Keratinocyte (primary cell): ENCODE measurements around the gene ZC3H12C. TPM values are rescaled to one million over a fixed set of nuclear protein-coding genes. Genes with fewer than 3 reads are reported as not detected.

Experiments
- DNase-seq: peaks from one replicate; pipeline ENCODE4 v3.0.0-alpha.2; 2011; ENCODE audit warnings: low read depth, missing footprints, low spot score
- FAIRE-seq: peaks from 2 replicates; lab custom pipeline; 2011; peaks lifted over from hg19 to GRCh38; lab: Jason Lieb, UNC
- H2AFZ ChIP-seq: 2 replicates; pipeline ENCODE4 v1.6.0; 2012; ENCODE audit warnings: low read length, control low read depth, inconsistent platforms; ENCODE audit not compliant: control insufficient read depth
- H3K27ac ChIP-seq: 2 replicates; pipeline ENCODE4 v1.5.1; 2011; ENCODE audit warnings: low read length; ENCODE audit not compliant: control insufficient read depth, insufficient read depth
- H3K27me3 ChIP-seq: 3 replicates; pipeline ENCODE4 v1.6.0; 2011; ENCODE audit warnings: low read length; ENCODE audit not compliant: control insufficient read depth, insufficient read depth; ENCODE audit errors: extremely low read depth
- H3K36me3 ChIP-seq, 2 experiments: 2 replicates in 1 of 2; 3 replicates in 1 of 2; pipeline ENCODE4 v1.5.1; 2011; ENCODE audit warnings: low read length in 2 of 2, mild to moderate bottlenecking in 1 of 2; ENCODE audit not compliant: control insufficient read depth in 2 of 2, insufficient read depth in 2 of 2; ENCODE audit errors: extremely low read depth in 1 of 2
- H3K4me1 ChIP-seq: 3 replicates; pipeline ENCODE4 v1.5.1; 2011; ENCODE audit warnings: low read length; ENCODE audit not compliant: control insufficient read depth, insufficient read depth; ENCODE audit errors: extremely low read depth
- H3K4me2 ChIP-seq: 3 replicates; pipeline ENCODE4 v1.6.0; 2011; ENCODE audit warnings: low read depth, low read length; ENCODE audit not compliant: control insufficient read depth, insufficient read depth; ENCODE audit errors: extremely low read depth
- H3K4me3 ChIP-seq, 3 experiments: fragments of 200-600 bp in 1 of 3; sonication (generic) in 1 of 3; 2 replicates in 2 of 3; 3 replicates in 1 of 3; pipeline ENCODE4 v1.5.1; 2011 to 2016; ENCODE audit warnings: low read length in 3 of 3, mild to moderate bottlenecking in 3 of 3, control low read depth in 2 of 3, inconsistent platforms in 1 of 3, low read depth in 1 of 3, mixed read lengths in 1 of 3, mixed run types in 1 of 3, moderate library complexity in 1 of 3; ENCODE audit not compliant: control insufficient read depth in 2 of 3, insufficient read depth in 2 of 3; ENCODE audit errors: extremely low read depth in 1 of 3
- H3K79me2 ChIP-seq: 2 replicates; pipeline ENCODE4 v1.6.0; 2012; ENCODE audit warnings: low read length; ENCODE audit not compliant: control insufficient read depth, insufficient read depth
- H3K9ac ChIP-seq: 3 replicates; pipeline ENCODE4 v1.6.0; 2011; ENCODE audit warnings: low read length; ENCODE audit not compliant: control insufficient read depth, insufficient read depth; ENCODE audit errors: extremely low read depth
- H3K9me1 ChIP-seq: 3 replicates; pipeline ENCODE4 v1.6.0; 2011; ENCODE audit warnings: low read length; ENCODE audit not compliant: control insufficient read depth, insufficient read depth; ENCODE audit errors: extremely low read depth
- H3K9me3 ChIP-seq: 2 replicates; pipeline ENCODE4 v1.5.1; 2012; ENCODE audit warnings: low read depth, low read length; ENCODE audit not compliant: control insufficient read depth
- H4K20me1 ChIP-seq: 3 replicates; pipeline ENCODE4 v1.6.0; 2011; ENCODE audit warnings: low read length; ENCODE audit not compliant: control insufficient read depth, insufficient read depth; ENCODE audit errors: extremely low read depth
- EZH2 ChIP-seq: IDR thresholded peaks from one replicate; pipeline ENCODE4 v1.6.1; 2012; ENCODE audit warnings: inconsistent platforms, mild to moderate bottlenecking, low read length, moderate library complexity
- dilution Hi-C: fragments of 300-500 bp; cut with MboI; formaldehyde crosslinking; loops from one replicate; pipeline ENCODE4 v1.7.0; 2020; ENCODE audit warnings: low sequenced_read_pairs; ENCODE audit not compliant: extremely low pct_ligation_motif_present
- polyA plus RNA-seq, 5 experiments: library from polyadenylated mRNA; depleted of rRNA in 3 of 5; stranded (reverse) in 3 of 5; stranded (forward) in 1 of 5; unstranded in 1 of 5; fragments of >200 nt; gene quantifications; 1 replicate in 1 of 5; 2 replicates in 3 of 5; 3 replicates in 1 of 5; pipeline versions ENCODE4 v1.2.1 to v1.2.3, GENCODE V29; 2011 to 2012; ENCODE audit warnings: missing spikeins in 2 of 5, low read depth in 1 of 5, low replicate concordance in 1 of 5
- TF ChIP-seq, protein P1 (sequence below), 3 experiments: IDR thresholded peaks in 1 of 3; conservative IDR thresholded peaks in 1 of 3; optimal IDR thresholded peaks in 1 of 3; 2 replicates in 2 of 3; 3 replicates in 1 of 3; pipeline versions ENCODE3 to v1.5.1; 2011; ENCODE audit warnings: low read length in 3 of 3, mild to moderate bottlenecking in 3 of 3, moderate library complexity in 2 of 3, control low read depth in 1 of 3, inconsistent platforms in 1 of 3; ENCODE audit not compliant: insufficient read depth in 2 of 3; ENCODE audit errors: extremely low read depth in 1 of 3

ZC3H12C gene
- polyA plus RNA-seq, 1 donor (not counting 4 experiments of a cell fraction or from before 2014, with no cell fraction given), result 13.9 TPM

DNA sequence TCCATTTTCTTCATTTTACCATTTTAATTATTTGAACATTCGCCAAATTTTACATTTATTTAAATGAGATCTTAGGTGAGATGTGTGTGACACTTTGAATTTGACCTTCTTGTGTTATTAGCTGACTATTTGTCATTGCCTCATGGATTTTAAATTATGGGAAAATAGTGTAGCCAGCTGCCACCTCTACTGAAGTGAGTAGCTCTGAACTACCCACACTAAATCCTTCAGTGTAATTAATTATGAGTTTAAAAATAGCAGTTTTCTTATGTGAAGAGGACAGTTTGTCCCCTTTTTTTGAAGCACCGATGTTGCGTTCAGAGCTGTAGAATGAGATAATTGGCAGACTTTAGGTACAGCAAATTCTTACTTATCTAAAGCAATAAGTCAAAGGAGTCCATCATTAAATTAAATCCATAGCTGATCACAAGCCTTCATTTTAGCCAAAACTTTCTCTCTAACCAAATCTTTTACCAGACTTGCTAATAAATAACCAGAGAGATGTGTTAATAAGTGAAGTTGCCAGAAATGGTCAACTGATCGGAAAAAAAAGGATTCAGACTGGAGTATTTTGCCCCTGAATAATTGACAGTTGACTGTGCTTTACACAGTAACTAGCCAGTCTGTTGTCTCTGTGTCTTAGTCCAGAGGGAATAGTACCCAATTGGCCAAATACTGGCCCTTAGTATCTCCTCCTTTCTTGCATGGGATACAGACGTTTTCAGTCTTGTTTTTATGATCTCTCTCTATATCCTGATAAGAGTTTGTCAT is 75.0 kb downstream of the ZC3H12C start:
- Histone ChIP-seq H3K36me3 (peaks cover 4 to 10% of the 10 kb centered on the region in 2 experiments), H3K9me3 (no peaks in the 10 kb centered on the region), H4K20me1 (no peaks in the 10 kb centered on the region), H3K9ac (no peak overlapping the region), H3K27me3 (no peaks in the 10 kb centered on the region), H3K4me1 (no peaks in the 10 kb centered on the region), H3K4me3 (no peak overlapping the region), H3K27ac (no peak overlapping the region), H2AFZ (no peak overlapping the region), H3K79me2 (no peaks in the 10 kb centered on the region), H3K4me2 (no peak overlapping the region), H3K9me1 (no peaks in the 10 kb centered on the region)
- dilution Hi-C loops, result no loop called here
- DNase-seq (no peak), FAIRE-seq (no peak)
- TF ChIP-seq, protein P1, sequence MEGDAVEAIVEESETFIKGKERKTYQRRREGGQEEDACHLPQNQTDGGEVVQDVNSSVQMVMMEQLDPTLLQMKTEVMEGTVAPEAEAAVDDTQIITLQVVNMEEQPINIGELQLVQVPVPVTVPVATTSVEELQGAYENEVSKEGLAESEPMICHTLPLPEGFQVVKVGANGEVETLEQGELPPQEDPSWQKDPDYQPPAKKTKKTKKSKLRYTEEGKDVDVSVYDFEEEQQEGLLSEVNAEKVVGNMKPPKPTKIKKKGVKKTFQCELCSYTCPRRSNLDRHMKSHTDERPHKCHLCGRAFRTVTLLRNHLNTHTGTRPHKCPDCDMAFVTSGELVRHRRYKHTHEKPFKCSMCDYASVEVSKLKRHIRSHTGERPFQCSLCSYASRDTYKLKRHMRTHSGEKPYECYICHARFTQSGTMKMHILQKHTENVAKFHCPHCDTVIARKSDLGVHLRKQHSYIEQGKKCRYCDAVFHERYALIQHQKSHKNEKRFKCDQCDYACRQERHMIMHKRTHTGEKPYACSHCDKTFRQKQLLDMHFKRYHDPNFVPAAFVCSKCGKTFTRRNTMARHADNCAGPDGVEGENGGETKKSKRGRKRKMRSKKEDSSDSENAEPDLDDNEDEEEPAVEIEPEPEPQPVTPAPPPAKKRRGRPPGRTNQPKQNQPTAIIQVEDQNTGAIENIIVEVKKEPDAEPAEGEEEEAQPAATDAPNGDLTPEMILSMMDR (optimal IDR thresholded peaks at IDR 0.05 in 1 of 3, IDR thresholded peaks at IDR 0.05 in 1 of 3, conservative IDR thresholded peaks at IDR 0.05 in 1 of 3; ENCODE audit: extremely low read depth in 1 of 3, insufficient read depth in 2 of 3, low read length in 3 of 3), result no peak
- no peak for TF ChIP-seq EZH2

GRCh38 chr11:110169738-110170137 is 76.5 kb downstream of the ZC3H12C start:
- FAIRE-seq (no peak), DNase-seq (no peak)
- peaks cover 0 to 2% of the 10 kb centered on the region in 2 experiments for H3K36me3 ChIP-seq
- H3K79me2 ChIP-seq, result no peaks in the 10 kb centered on the region
- H2AFZ ChIP-seq, result no peak overlapping the region
- no peaks in the 10 kb centered on the region for H3K9me3 ChIP-seq
- H3K4me1 ChIP-seq, result peaks cover 9% of the 10 kb centered on the region
- H3K27me3 ChIP-seq, result no peaks in the 10 kb centered on the region
- no peak overlapping the region for H3K4me3 ChIP-seq
- no peaks in the 10 kb centered on the region for H3K9me1 ChIP-seq
- dilution Hi-C loops, result no loop called here
- TF ChIP-seq EZH2, result no peak
- TF ChIP-seq, protein P1 (optimal IDR thresholded peaks at IDR 0.05 in 1 of 3, IDR thresholded peaks at IDR 0.05 in 1 of 3, conservative IDR thresholded peaks at IDR 0.05 in 1 of 3; ENCODE audit: extremely low read depth in 1 of 3, insufficient read depth in 2 of 3, low read length in 3 of 3), result no peak
- H4K20me1 ChIP-seq, result no peaks in the 10 kb centered on the region
- no peak overlapping the region for H3K4me2 ChIP-seq
- H3K27ac ChIP-seq, result no peak overlapping the region
- no peak overlapping the region for H3K9ac ChIP-seq
